Stimulated activated naive CD4-positive, alpha-beta T cell (primary cell): ENCODE data around the gene COL5A2.

Source experiments
- DNase-seq, 6 experiments: peaks; one replicate each; lab custom pipeline; 2025; lab: John Stamatoyannopoulos, UW

Gene COL5A2

GRCh38 chr2:189178726-189179569 lies 613 bp downstream of the COL5A2 start:
- DNase-seq: no peak

GRCh38 chr2:189178054-189178453 lies 1.5 kb downstream of the COL5A2 start:
- no peak for DNase-seq

GRCh38 chr2:189177251-189177840 lies 2.2 kb downstream of the COL5A2 start:
- DNase-seq: no peak

- DNase-seq: no peak
Measured at GRCh38 chr2:189176516-189176915, 3.0 kb downstream of the COL5A2 start.

GRCh38 chr2:189175869-189176433 lies 3.6 kb downstream of the COL5A2 start:
- no peak for DNase-seq

GRCh38 chr2:189171956-189172609 lies 7.5 kb downstream of the COL5A2 start:
- DNase-seq: no peak

GRCh38 chr2:189168856-189169499 lies 10.6 kb downstream of the COL5A2 start:
- DNase-seq: no peak

GRCh38 chr2:189165656-189166380 lies 13.7 kb downstream of the COL5A2 start:
- no peak for DNase-seq

GRCh38 chr2:189164746-189165145 lies 14.8 kb downstream of the COL5A2 start:
- no peak for DNase-seq

- no peak for DNase-seq
Measured at GRCh38 chr2:189163889-189164288, 15.7 kb downstream of the COL5A2 start.

- no peak for DNase-seq
Measured at GRCh38 chr2:189162566-189162965, 17.0 kb downstream of the COL5A2 start.

GRCh38 chr2:189161894-189162293 lies 17.7 kb downstream of the COL5A2 start:
- DNase-seq: no peak

GRCh38 chr2:189159717-189160116 lies 19.8 kb downstream of the COL5A2 start:
- DNase-seq: no peak

GRCh38 chr2:189159273-189159672 lies 20.3 kb downstream of the COL5A2 start:
- no peak for DNase-seq

- no peak for DNase-seq
Measured at GRCh38 chr2:189157939-189158338, 21.6 kb downstream of the COL5A2 start.

- no peak for DNase-seq
Measured at GRCh38 chr2:189157456-189157855, 22.1 kb downstream of the COL5A2 start.

- DNase-seq: no peak
Measured at GRCh38 chr2:189155795-189156194, 23.8 kb downstream of the COL5A2 start.

GRCh38 chr2:189153619-189154018 lies 25.9 kb downstream of the COL5A2 start:
- no peak for DNase-seq

- no peak for DNase-seq
Measured at GRCh38 chr2:189152483-189152882, 27.1 kb downstream of the COL5A2 start.

GRCh38 chr2:189151906-189152305 lies 27.7 kb downstream of the COL5A2 start:
- DNase-seq: no peak

- no peak for DNase-seq
Measured at GRCh38 chr2:189150033-189150432, 29.5 kb downstream of the COL5A2 start.

- no peak for DNase-seq
Measured at GRCh38 chr2:189147989-189148388, 31.6 kb downstream of the COL5A2 start.
